ENCODE measurements around the gene ILDR2. TPM values are rescaled to one million over a fixed set of nuclear protein-coding genes. Genes with fewer than 3 reads are reported as not detected.

Gene ILDR2
- total and polyA plus RNA-seq, 9 of the 15 experiments (the other 6 are each of a cell fraction or from before 2014, with no cell fraction given) = 0.03 to 0.31 (median 0.18) TPM; not detected in 2

GRCh38 chr1:166902279-166902678, 73.1 kb downstream of the ILDR2 start (continued):
- TF ChIP-seq HNRNPH1 (optimal IDR thresholded peaks at IDR 0.05; ENCODE audit: low read depth, low read length) (no peak), RBM15 (IDR thresholded peaks at IDR 0.05; ENCODE audit: insufficient read depth, low read length) (no peak)

GRCh38 chr1:166900987-166901386, 74.4 kb downstream of the ILDR2 start:
- peaks cover 0 to 11% of the 10 kb centered on the region in 2 experiments; a peak in 2 of 5 replicates for H3K4me1 ChIP-seq (replicated peaks in 1 of 2; ENCODE audit: control insufficient read depth in 2 of 2, insufficient read depth in 2 of 2, low read length in 2 of 2)
- no peaks in the 10 kb centered on the region for H3K9me3 ChIP-seq (replicated peaks; ENCODE audit: control insufficient read depth, insufficient read depth, low read depth, low read length)
- DNase-seq (ENCODE audit: extremely low read depth in 1 of 4, low spot score in 3 of 4) = no peak
- H3K9ac ChIP-seq (ENCODE audit: insufficient read depth in 1 of 2, low read depth in 2 of 2, low read length in 2 of 2) = no peak overlapping the region
- H3K79me2 ChIP-seq (ENCODE audit: control insufficient read depth, insufficient read depth, low read length) = no peaks in the 10 kb centered on the region
- BruUV-seq (replicated peaks) = no TSS peak
- WGBS (ENCODE audit: insufficient coverage, low coverage, missing lambda C conversion rate) = 6% methylated on average over 4 of the region's 4 CpGs
- no peak for TF ChIP-seq CREB5 (CRISPR knock-in tag; IDR thresholded peaks at IDR 0.05)
- TF ChIP-seq ZNF121 (CRISPR knock-in tag; conservative IDR thresholded peaks at IDR 0.05) = no peak
- no peak for TF ChIP-seq CHAMP1 (IDR thresholded peaks at IDR 0.05)
- TF ChIP-seq ZNF780A (CRISPR knock-in tag; IDR thresholded peaks at IDR 0.05) = no peak
- TF ChIP-seq REST (IDR thresholded peaks at IDR 0.05; ENCODE audit: borderline replicate concordance) = no peak
- TF ChIP-seq REST (CRISPR knock-in tag; IDR thresholded peaks at IDR 0.05; ENCODE audit: low read depth) = no peak
- no peaks in the 10 kb centered on the region for H3K36me3 ChIP-seq (ENCODE audit: control insufficient read depth, insufficient read depth, low read length)
- H4K20me1 ChIP-seq (replicated peaks; ENCODE audit: control insufficient read depth, insufficient read depth, low read length) = no peaks in the 10 kb centered on the region
- no peak overlapping the region for H3K27ac ChIP-seq (ENCODE audit: extremely low read depth, low read depth, low read length)
- FAIRE-seq = no peak
- no peaks in the 10 kb centered on the region for H3K9me1 ChIP-seq (ENCODE audit: control insufficient read depth, insufficient read depth, low read length)
- in situ Hi-C loops (cut with MboI) (no loop called here), intact Hi-C loops (cut with micrococcal nuclease) (no loop called here)
- no peak overlapping the region for H2AFZ ChIP-seq (ENCODE audit: low read depth, low read length)
- ChIA-PET CTCF (ENCODE audit: low intra/inter-chr PET ratio) (no interaction called here), POLR2A (interaction anchor here (0.7 kb wide), 1 partner anchor 614 kb away, joined by 3 read pairs; no protein-coding TSS in a partner anchor)
- no peak for ATAC-seq
- H3K27me3 ChIP-seq (ENCODE audit: control insufficient read depth in 2 of 2, insufficient read depth in 2 of 2, low read length in 2 of 2) = no peaks in the 10 kb centered on the region; a peak in 1 of 5 replicates
- H3K4me2 ChIP-seq (ENCODE audit: insufficient read depth, low read length) = no peak overlapping the region
- H3K4me3 ChIP-seq = no peak overlapping the region

Measured in K562 (cell line).